H1 (cell line): ENCODE data around the gene LMNA. TPM values are rescaled to one million over a fixed set of nuclear protein-coding genes. Genes with fewer than 3 reads are reported as not detected.

Experiments
- CHD7 ChIP-seq: fragments of 300-600 bp; sonication (generic); IDR thresholded peaks from 2 replicates; pipeline ENCODE4 v1.7.1; 2012; ENCODE audit warnings: low read length, moderate library complexity, mild to moderate bottlenecking, inconsistent platforms; ENCODE audit not compliant: insufficient replicate concordance
- JUND ChIP-seq: IDR thresholded peaks from 2 replicates; pipeline ENCODE4 v1.6.1; 2011; ENCODE audit warnings: mild to moderate bottlenecking, improper control_type of control experiment, low read length
- POLR2A ChIP-seq, 2 experiments: IDR thresholded peaks; 1 replicate in 1 of 2; 2 replicates in 1 of 2; pipeline ENCODE4 v1.6.1; 2011; ENCODE audit warnings: low read depth in 2 of 2, low read length in 2 of 2, mild to moderate bottlenecking in 2 of 2; ENCODE audit errors: control extremely low read depth in 1 of 2
- RBBP5 ChIP-seq: IDR thresholded peaks from 2 replicates; pipeline ENCODE4 v1.7.1; 2012; ENCODE audit warnings: low read depth, mild to moderate bottlenecking, inconsistent platforms, low read length, moderate library complexity, borderline replicate concordance
- TCF12 ChIP-seq: IDR thresholded peaks from 2 replicates; pipeline ENCODE4 v1.6.1; 2011; ENCODE audit warnings: low read depth, mild to moderate bottlenecking, low read length
- TEAD4 ChIP-seq: IDR thresholded peaks from 2 replicates; pipeline ENCODE4 v1.6.1; 2012; ENCODE audit warnings: low read depth, low read length, inconsistent platforms, mixed read lengths
- polyA plus RNA-seq, 7 experiments: library from polyadenylated mRNA; depleted of rRNA in 3 of 7; stranded (reverse) in 5 of 7; unstranded in 2 of 7; fragments of >200 nt in 5 of 7; fragments of 200-250 nt in 2 of 7; gene quantifications; 1 replicate in 5 of 7; 2 replicates in 1 of 7; 4 replicates in 1 of 7; pipeline versions ENCODE4 v1.2.1 to v1.2.3, GENCODE V29; 2011 to 2013; ENCODE audit warnings: missing spikeins in 2 of 7, mixed read lengths in 2 of 7
- total RNA-seq: library from RNA; stranded (reverse); fragmentation: NEBNext Ultra II Directional; extraction: Animal tissue kit (Norgen Biotek cat#: 25700); gene quantifications from 2 replicates; pipeline ENCODE4 v1.2.1, GENCODE V29; 2021
- TF ChIP-seq, protein P1 (sequence below), 3 experiments: IDR thresholded peaks; 1 replicate in 2 of 3; 2 replicates in 1 of 3; pipeline versions ENCODE4 v1.5.1 to v1.6.1; 2011; ENCODE audit warnings: low read length in 3 of 3, mild to moderate bottlenecking in 3 of 3, inconsistent platforms in 2 of 3, low read depth in 1 of 3, moderate library complexity in 1 of 3; ENCODE audit not compliant: insufficient read depth in 1 of 3; ENCODE audit errors: control extremely low read depth in 1 of 3

Gene LMNA
- total and polyA plus RNA-seq, 2 of the 8 experiments (the other 6 are each of a cell fraction or from before 2014, with no cell fraction given) = 25.8 to 46.8 TPM

GRCh38 chr1:156123356-156124196 is 9.1 kb downstream of the LMNA start (continued):
- TF ChIP-seq CHD7 = no peak
- TF ChIP-seq, protein P1, sequence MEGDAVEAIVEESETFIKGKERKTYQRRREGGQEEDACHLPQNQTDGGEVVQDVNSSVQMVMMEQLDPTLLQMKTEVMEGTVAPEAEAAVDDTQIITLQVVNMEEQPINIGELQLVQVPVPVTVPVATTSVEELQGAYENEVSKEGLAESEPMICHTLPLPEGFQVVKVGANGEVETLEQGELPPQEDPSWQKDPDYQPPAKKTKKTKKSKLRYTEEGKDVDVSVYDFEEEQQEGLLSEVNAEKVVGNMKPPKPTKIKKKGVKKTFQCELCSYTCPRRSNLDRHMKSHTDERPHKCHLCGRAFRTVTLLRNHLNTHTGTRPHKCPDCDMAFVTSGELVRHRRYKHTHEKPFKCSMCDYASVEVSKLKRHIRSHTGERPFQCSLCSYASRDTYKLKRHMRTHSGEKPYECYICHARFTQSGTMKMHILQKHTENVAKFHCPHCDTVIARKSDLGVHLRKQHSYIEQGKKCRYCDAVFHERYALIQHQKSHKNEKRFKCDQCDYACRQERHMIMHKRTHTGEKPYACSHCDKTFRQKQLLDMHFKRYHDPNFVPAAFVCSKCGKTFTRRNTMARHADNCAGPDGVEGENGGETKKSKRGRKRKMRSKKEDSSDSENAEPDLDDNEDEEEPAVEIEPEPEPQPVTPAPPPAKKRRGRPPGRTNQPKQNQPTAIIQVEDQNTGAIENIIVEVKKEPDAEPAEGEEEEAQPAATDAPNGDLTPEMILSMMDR (IDR thresholded peaks at IDR 0.05; ENCODE audit: control extremely low read depth in 1 of 3, insufficient read depth in 1 of 3, low read depth in 1 of 3, low read length in 3 of 3) = peak; percentile 21 to 54 (median 35); a peak in 2 of 4 replicates
- TF ChIP-seq JUND = peak; percentile 20; the same call in 1 of the 2 replicates
- peak; percentile 30; the same call in 1 of the 2 replicates for TF ChIP-seq RBBP5
- TF ChIP-seq TCF12 = no peak
- TF ChIP-seq POLR2A (IDR thresholded peaks at IDR 0.05; ENCODE audit: control extremely low read depth in 1 of 2, low read depth in 2 of 2, low read length in 2 of 2) = peak in 1 of 2 experiments; percentile 72; a peak in 2 of 3 replicates
- TF ChIP-seq TEAD4 = peak; percentile 67
